Measurements from ENCODE around the gene ABCC4. TPM values are rescaled to one million over a fixed set of nuclear protein-coding genes. Genes with fewer than 3 reads are reported as not detected.
"Not testable (repeated sequence)": the region's sequence is repeated elsewhere in the genome, so short reads cannot be mapped to it uniquely, and the experiment has no call there.

The ABCC4 gene
- total RNA-seq, 1 donor from 2014 or later = 20.9 TPM

GRCh38 chr13:95289020-95289444 is 12.2 kb downstream of the ABCC4 start:
- intact Hi-C loops (cut with micrococcal nuclease) = no loop called here
- Mint-ChIP-seq H3K27me3 (no peaks in the 10 kb centered on the region), H3K4me1 (no peaks in the 10 kb centered on the region), H3K36me3 (ENCODE audit: low read depth) (peaks cover 7% of the 10 kb centered on the region), H3K4me3 (no peak overlapping the region), H3K9me3 (peaks cover 3% of the 10 kb centered on the region), H3K27ac (no peak overlapping the region)
- no peak for DNase-seq

DNA sequence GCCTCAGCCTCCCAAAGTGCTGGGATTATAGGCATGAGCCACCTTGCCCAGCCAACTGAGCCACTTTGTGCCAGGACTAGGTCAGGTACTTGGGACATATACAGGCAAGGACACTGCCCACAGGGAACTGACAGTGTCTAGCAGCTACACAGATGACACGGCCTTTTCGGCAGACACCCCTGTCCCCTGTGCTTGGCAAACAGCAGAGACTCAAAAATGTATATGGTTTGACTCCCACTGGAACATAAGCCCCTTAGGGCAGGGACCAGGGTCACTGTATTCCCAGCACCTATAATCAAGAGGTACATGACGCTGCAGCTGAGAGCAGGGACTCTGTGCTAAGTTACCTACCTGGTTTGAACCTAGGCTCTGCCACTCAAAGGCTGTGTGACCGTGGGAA is 16.8 kb downstream of the ABCC4 start:
- Mint-ChIP-seq H3K9me3 (no peaks in the 10 kb centered on the region), H3K27ac (no peak overlapping the region), H3K4me3 (no peak overlapping the region), H3K27me3 (no peaks in the 10 kb centered on the region), H3K36me3 (ENCODE audit: low read depth) (peaks cover 3% of the 10 kb centered on the region), H3K4me1 (peaks cover 2% of the 10 kb centered on the region)
- no peak for DNase-seq
- intact Hi-C loops (cut with micrococcal nuclease) = no loop called here

DNA sequence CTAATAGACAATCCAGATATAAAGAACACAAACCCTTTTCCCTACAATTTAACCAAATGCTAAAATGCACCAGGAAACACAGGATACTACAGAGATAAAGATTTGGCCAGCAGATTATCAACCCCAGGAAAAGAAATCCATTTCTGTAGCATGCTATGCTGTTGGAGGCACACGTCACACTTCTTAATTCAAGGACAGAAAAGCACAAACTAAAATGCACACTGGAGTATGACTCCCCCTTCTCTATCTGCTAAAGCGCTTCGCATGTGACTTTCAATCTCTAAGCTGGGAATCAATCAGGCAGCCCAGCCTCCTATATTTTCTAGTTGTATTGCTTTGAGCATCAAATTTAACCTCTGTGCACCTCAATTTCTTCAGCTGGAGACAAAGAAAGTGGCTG is 22.2 kb downstream of the ABCC4 start:
- DNase-seq = no peak
- Mint-ChIP-seq H3K36me3 (ENCODE audit: low read depth) (peaks cover 3% of the 10 kb centered on the region), H3K4me1 (peaks cover 2% of the 10 kb centered on the region), H3K27me3 (no peaks in the 10 kb centered on the region), H3K9me3 (no peaks in the 10 kb centered on the region), H3K4me3 (no peak overlapping the region), H3K27ac (no peak overlapping the region)
- intact Hi-C loops (cut with micrococcal nuclease) = no loop called here

GRCh38 chr13:95276037-95276505 is 25.2 kb downstream of the ABCC4 start:
- Mint-ChIP-seq H3K9me3 (no peaks in the 10 kb centered on the region), H3K4me3 (no peak overlapping the region), H3K4me1 (peaks cover 2% of the 10 kb centered on the region), H3K36me3 (ENCODE audit: low read depth) (no peaks in the 10 kb centered on the region), H3K27ac (no peak overlapping the region), H3K27me3 (no peaks in the 10 kb centered on the region)
- no peak for DNase-seq
- intact Hi-C loops (cut with micrococcal nuclease) = no loop called here

GRCh38 chr13:95275322-95276036 is 25.8 kb downstream of the ABCC4 start:
- Mint-ChIP-seq H3K4me1 (no peaks in the 10 kb centered on the region), H3K27ac (no peak overlapping the region), H3K27me3 (no peaks in the 10 kb centered on the region), H3K36me3 (ENCODE audit: low read depth) (no peaks in the 10 kb centered on the region), H3K4me3 (no peak overlapping the region), H3K9me3 (no peaks in the 10 kb centered on the region)
- intact Hi-C loops (cut with micrococcal nuclease) = no loop called here
- DNase-seq = no peak

DNA sequence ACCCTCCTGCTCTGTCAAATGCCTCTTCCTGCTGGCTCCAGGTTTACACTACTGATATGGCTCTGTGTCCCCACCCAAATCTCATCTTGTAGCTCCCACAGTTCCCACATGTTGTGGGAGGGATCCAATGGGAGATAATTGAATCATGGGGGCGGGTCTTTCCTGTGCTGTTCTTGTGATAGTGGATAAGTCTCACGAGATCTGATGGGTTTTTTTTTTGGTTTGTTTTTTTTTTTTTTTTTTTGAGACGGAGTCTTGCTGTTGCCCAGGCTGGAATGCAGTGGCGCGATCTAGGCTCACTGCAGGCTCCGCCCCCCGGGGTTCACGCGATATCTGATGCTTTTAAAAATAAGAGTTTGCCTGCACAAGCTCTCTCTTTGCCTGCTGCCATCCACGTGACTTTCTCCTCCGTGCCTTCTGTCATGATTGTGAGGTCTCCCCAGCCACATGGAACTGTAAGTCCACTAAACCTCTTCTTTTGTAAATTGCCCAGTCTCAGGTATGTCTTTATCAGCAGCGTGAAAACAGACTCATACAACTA is 27.6 kb downstream of the ABCC4 start:
- H3K4me3 Mint-ChIP-seq; H3K36me3 Mint-ChIP-seq (ENCODE audit: low read depth); H3K4me1 Mint-ChIP-seq; H3K9me3 Mint-ChIP-seq; intact Hi-C loops (cut with micrococcal nuclease); H3K27me3 Mint-ChIP-seq; H3K27ac Mint-ChIP-seq; DNase-seq: not testable (repeated sequence)

GRCh38 chr13:95272076-95272475 is 29.2 kb downstream of the ABCC4 start:
- H3K36me3 Mint-ChIP-seq (ENCODE audit: low read depth); H3K27me3 Mint-ChIP-seq; H3K9me3 Mint-ChIP-seq; H3K4me3 Mint-ChIP-seq; H3K27ac Mint-ChIP-seq; DNase-seq; H3K4me1 Mint-ChIP-seq; intact Hi-C loops (cut with micrococcal nuclease): not testable (repeated sequence)

- no peaks in the 10 kb centered on the region for H3K27me3 Mint-ChIP-seq
- H3K4me3 Mint-ChIP-seq = no peak overlapping the region
- H3K27ac Mint-ChIP-seq = no peak overlapping the region
- H3K9me3 Mint-ChIP-seq = peaks cover 7% of the 10 kb centered on the region
- DNase-seq = no peak
- H3K4me1 Mint-ChIP-seq = peaks cover 3% of the 10 kb centered on the region
- intact Hi-C loops (cut with micrococcal nuclease) = no loop called here
- H3K36me3 Mint-ChIP-seq (ENCODE audit: low read depth) = peaks cover 17% of the 10 kb centered on the region
Measured at GRCh38 chr13:95269756-95270155, 31.5 kb downstream of the ABCC4 start.

DNA sequence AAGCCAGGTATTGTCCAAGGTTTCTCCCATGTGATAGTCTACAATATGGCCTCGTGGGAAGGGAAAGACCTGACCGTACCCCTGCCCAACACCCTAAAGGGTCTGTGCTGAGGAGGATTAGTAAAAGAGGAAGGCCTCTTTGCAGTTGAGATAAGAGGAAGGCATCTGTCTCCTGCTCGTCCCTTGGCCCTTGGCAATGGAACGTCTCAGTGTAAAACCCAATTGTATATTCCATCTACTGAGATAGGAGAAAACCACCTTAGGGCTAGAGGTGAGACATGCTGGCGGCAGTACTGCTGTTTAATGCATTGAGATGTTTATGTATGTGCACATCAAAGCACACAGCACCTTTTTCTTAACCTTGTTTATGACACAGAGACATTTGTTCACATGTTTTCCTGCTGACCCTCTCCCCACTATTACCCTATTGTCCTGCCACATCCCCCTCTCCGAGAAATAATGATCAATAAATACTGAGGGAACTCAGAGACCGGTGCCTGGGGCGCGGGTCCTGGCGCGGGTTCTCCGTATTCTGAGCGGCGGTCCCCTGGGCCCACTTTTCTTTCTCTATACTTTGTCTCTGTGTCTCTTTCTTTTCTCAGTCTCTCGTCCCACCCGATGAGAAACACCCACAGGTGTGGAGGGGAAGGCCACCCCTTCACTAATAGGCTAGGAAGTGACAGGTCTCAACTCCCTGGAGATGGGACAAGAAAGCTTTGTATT is 32.7 kb downstream of the ABCC4 start:
- H3K27ac Mint-ChIP-seq; intact Hi-C loops (cut with micrococcal nuclease); H3K27me3 Mint-ChIP-seq; H3K9me3 Mint-ChIP-seq; H3K4me3 Mint-ChIP-seq; H3K4me1 Mint-ChIP-seq; DNase-seq: not testable (repeated sequence)
- peaks cover 19% of the 10 kb centered on the region for H3K36me3 Mint-ChIP-seq (ENCODE audit: low read depth)

GRCh38 chr13:95267662-95268342 is 33.4 kb downstream of the ABCC4 start:
- DNase-seq = no peak
- H3K9me3 Mint-ChIP-seq = peaks cover 7% of the 10 kb centered on the region
- H3K4me3 Mint-ChIP-seq = no peak overlapping the region
- H3K36me3 Mint-ChIP-seq (ENCODE audit: low read depth) = peaks cover 20% of the 10 kb centered on the region
- H3K4me1 Mint-ChIP-seq = peaks cover 3% of the 10 kb centered on the region
- H3K27me3 Mint-ChIP-seq = no peaks in the 10 kb centered on the region
- H3K27ac Mint-ChIP-seq = no peak overlapping the region
- intact Hi-C loops (cut with micrococcal nuclease) = no loop called here

- no peaks in the 10 kb centered on the region for H3K4me1 Mint-ChIP-seq
- peaks cover 20% of the 10 kb centered on the region for H3K36me3 Mint-ChIP-seq (ENCODE audit: low read depth)
- peaks cover 7% of the 10 kb centered on the region for H3K9me3 Mint-ChIP-seq
- no peaks in the 10 kb centered on the region for H3K27me3 Mint-ChIP-seq
- no peak for DNase-seq
- intact Hi-C loops (cut with micrococcal nuclease) = no loop called here
- H3K4me3 Mint-ChIP-seq = no peak overlapping the region
- H3K27ac Mint-ChIP-seq = no peak overlapping the region
Measured at GRCh38 chr13:95264225-95264624, 37.0 kb downstream of the ABCC4 start.

DNA sequence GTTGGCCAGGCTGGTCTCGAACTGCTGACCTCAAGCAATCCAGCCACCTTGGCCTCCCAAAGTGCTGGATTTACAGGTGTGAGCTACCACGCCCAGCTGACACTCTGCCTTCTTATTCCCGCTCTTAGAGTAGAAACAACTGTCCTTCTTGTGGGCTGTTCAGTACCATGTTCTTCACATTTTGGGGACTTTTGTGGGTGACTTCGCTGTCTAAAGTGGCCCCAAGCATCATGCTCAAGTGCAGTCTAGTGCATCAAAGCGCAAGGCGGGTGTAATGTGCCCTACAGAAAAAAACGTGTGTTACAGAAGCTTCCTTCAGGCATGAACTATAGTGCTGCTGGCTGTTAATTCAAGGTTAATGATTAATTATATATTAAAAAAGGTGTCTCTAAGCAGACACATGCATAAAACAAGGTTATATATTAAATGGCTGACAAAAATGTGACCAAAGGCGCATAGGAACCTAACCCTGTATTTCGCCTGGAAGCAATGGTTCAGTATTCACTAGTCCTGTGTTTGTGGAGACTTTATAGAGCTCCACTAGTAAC is 38.3 kb downstream of the ABCC4 start:
- H3K4me1 Mint-ChIP-seq = no peaks in the 10 kb centered on the region
- H3K36me3 Mint-ChIP-seq (ENCODE audit: low read depth) = peaks cover 20% of the 10 kb centered on the region
- H3K9me3 Mint-ChIP-seq = peaks cover 7% of the 10 kb centered on the region
- intact Hi-C loops (cut with micrococcal nuclease) = no loop called here
- DNase-seq = no peak
- no peak overlapping the region for H3K27ac Mint-ChIP-seq
- no peak overlapping the region for H3K4me3 Mint-ChIP-seq
- H3K27me3 Mint-ChIP-seq = no peaks in the 10 kb centered on the region

DNA sequence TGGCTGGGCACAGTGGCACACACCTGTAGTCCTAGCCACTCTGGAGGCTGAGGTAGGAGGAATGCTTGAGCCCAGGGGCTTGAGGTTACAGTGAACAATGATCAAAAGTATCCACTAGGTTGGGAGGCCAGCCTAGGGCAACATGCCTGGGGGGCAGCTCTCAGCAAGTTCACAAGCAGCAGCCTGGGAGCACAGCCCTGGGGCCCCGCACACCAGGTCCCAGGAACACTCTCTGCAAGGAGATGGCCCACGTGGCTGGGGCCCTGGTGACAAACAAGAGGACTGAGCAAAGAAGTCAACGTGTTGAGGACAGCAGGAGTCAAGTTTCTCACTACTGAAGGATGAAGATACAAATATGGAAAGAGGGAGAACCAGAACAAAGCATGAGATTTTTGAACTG is 39.3 kb downstream of the ABCC4 start:
- no peak overlapping the region for H3K27ac Mint-ChIP-seq

More for the DNA sequence above, 39.3 kb downstream of the ABCC4 start:
- intact Hi-C loops (cut with micrococcal nuclease) = no loop called here
- Mint-ChIP-seq H3K36me3 (ENCODE audit: low read depth) (peaks cover 13% of the 10 kb centered on the region), H3K27me3 (no peaks in the 10 kb centered on the region), H3K4me1 (no peaks in the 10 kb centered on the region), H3K4me3 (no peak overlapping the region), H3K9me3 (peaks cover 3% of the 10 kb centered on the region)
- no peak for DNase-seq

Data from activated CD4-positive, alpha-beta T cell treated with anti-CD3 and anti-CD28 coated beads, Interleukin-2, amount 10 ng/mL, durations not matched to agents 24 days and 14 days (primary cell).